Muscle of arm (tissue), 12 donors: Measurements from ENCODE around the gene MYT1. TPM values are rescaled to one million over a fixed set of nuclear protein-coding genes. Genes with fewer than 3 reads are reported as not detected.

ENCODE experiments used
- DNase-seq: peaks from one replicate; pipeline ENCODE4 v3.0.0-alpha.2; 2013
- polyA plus RNA-seq, 12 donors: library from polyadenylated mRNA; unstranded; fragments of 120-200 nt; gene quantifications; one replicate each; pipeline ENCODE4 v1.2.1, GENCODE V29; 2013; ENCODE audit not compliant: insufficient read length in 12 of 12

Gene MYT1
- polyA plus RNA-seq, 12 donors: 0.04 to 0.32 (median 0.11) TPM; not detected in 2

DNA sequence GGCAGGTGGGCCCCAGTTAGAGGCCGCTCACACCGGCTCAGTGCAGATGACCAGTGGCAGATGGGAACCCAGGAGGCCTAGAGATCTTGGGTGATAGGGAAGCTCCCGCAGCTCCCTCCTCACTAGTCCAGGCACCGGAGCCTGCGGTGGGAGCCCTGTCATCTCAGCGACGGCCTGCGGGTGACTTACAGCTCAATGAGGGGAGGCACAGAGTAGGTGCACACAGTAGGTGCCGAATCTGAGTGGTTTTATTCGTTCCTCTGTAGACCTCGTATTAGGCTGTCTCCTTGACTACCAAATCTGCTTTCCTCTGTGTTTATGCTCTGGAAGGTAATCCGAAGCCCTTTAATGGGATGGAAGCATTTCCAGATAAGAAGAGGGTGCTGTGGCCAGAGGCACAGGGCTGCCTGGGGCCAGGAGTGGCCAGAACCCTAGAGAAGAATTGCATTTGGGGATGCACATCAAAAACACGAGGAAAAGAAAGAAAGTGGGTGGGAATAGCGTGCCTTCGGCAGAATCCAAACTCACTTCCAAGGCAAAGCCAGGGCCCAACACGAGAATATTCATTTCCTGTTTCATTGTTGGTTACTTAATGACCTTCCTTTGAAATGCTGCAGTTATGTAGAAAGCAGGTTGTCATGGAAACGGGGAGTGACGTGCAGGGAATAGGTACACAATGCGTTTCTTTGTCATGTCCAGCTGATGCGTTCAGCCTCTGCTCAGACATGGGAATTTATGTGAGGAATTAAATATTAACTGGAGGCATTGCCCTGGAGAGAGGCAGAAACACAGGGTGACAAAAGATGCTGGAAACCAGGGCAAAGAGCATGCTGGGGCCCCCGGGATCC, 24.7 kb downstream of the MYT1 start:
- no peak for DNase-seq

DNA sequence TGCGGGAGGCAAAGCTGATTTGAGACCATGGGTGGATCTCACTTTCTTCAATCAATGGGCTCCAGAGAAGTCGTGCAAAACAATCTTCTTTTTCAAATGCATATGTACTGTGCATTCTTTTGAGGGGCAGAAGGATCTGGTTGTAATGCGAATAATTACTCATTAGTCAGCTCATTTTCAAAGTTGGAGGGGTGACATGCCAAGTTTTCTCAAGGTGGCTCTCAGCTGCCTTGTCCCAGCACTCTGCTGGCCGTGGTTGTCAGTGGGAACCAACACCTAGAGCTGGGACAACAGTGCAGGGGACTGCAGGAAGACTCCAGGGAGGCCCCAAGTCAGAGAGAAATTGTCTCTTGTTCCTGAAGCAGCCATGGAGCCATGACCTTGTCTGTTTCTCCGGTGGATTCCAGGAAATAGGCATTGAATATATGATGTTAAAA, 25.3 kb downstream of the MYT1 start:
- no peak for DNase-seq

DNA sequence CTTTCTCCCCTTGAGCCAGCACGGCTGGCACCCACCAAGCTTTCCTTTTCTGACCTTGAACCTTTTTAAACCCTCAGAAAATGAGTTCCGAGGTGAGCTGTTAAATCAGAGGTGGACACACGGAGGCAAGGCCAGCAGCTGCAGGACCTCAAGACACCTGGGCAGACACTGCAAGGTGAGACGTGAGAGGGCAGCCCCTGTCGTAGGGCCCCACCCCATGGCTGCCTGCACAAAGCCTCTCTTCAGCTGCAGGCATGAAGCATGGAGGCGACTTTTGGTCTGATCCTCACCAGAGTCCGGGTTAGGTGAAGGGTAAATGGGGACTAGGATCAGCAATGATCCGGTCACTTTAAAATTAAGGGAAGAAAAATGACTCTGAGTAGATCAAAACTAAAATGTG, 25.7 kb downstream of the MYT1 start:
- no peak for DNase-seq

DNA sequence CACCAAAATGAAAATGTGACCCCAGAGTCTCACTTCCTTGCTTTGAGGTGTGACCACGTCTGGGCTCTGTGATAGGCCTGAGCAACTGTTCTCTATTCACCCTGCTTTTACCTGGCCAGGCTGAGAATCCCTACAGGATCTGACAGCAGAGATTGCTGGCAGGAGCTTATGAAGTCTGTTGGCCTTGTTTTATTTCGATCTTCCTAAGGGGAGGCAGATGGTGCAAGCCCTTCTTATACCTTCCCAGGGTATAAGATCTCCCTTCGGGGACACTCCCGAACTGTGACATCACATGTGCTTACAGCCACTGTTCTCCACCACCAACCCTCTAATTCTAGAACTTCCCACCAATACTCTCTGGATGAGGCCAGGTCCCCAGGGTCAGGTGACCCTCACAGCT, 26.8 kb downstream of the MYT1 start:
- DNase-seq: no peak

DNA sequence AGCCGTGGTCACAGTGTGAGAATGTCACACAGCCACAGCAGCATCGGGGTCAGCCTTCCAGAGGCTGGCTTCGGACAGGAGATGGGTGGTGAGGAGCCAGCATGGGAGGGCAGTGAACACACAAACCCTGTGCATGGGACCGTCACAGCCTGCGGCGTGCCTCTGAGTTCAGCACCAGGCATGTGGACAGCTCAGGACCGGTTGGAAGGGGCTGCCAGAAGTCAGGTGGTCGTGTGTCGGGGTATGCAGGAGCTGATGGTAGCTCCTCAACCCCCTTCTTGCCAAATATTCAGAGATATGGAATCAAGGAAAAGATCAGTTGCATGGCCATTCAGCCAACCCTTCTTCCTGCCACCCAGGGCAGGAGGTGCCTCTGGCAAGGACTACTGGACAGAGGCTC, 28.2 kb downstream of the MYT1 start:
- DNase-seq: no peak

DNA sequence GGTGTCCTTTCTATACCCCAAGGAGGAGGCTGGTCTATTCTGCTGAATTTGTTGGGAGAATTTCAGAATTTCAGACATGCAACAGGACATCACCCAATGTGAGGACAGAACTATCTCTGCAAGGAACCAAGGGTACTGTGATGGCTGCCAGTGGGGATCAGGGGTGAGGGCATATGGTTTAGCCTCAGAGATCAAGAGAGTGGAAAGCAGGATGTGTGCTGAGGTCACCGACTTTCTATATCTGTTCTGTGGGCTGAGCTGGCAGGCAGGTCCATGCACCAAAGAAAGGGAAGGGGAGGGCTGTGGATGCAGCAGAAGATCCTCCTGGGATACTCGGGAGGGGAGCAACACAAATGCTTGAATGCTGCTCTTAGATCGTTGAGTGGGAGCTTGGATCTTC, 28.8 kb downstream of the MYT1 start:
- no peak for DNase-seq

DNA sequence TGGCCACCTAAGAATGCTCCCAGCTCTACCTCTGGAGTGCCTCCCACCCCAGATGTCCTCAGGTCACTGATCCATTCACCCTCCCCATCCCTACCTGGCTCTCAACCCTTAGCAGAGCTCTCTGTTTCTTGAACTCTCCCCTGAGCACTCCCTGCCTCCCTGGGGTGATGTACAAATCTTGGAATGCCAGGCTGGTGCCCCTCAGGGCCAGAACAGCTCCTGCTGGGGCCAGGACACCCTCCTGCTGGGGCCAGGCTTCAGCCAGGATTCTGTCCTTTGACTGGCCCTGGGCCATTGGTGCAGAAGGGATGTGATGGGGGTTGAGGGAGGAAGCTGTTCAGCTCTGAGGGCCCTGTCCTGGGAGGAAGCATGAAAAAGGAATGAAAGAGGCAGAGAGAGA, 30.0 kb downstream of the MYT1 start:
- no peak for DNase-seq

DNA sequence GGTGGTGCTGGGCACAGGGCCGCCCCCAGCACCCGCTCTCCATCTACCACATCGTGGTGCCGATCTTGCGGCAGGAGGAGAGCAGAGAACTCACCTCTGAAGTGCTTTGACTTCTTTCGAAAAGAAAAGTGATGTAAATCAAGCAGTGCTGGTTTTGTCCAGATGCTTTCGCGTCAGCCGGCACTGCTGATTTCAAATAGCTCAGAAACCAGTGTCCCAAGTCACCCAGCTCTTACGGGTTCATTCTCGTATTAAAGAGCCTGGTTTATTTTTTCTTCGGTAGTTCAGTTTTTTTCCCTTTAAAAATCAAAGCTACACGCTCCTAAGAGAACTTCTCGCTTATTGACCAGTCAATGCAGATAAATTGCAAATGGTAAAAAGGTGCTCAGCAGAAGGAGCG, 32.1 kb downstream of the MYT1 start:
- no peak for DNase-seq

DNA sequence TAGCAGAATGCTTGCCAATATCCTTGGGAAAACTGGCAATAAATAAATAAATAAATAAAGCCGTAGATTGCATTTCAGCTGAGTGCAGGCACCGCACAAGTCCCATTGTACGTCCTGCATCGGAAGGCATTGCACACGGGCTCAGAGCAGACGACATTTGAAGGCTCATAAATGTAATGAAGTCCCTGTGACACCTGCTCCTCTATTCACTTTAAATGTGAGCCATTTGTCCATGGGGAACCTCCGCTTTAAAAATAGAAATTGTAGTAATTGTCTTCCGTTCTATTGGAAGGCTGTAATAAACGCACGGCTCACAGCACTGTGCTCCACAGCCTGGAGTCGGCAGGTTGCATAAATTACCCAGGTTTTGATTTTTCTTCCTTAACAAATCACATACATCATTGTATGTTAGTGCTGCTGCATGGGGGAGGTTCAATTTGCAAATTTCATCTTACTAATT, 32.6 kb downstream of the MYT1 start:
- DNase-seq: no peak

DNA sequence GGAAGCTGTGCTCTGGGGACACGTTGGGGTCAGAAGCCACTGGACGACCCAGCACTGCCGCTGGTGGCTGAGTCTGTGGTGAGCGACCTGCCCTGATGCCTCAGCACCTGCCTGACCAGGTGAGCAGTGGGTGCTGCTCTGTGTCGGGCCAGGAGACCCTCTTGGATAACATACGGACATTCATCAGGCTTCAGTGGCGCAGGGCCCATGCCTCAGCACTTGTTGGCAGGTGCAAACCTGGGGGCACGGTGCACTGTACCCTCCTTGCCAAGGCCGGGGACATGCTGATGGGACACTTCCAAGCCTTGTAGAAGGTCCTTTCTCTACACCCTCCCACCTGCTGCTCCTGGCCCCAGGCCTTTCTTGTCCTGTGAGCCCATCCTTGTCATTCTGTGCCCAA, 34.1 kb downstream of the MYT1 start:
- DNase-seq: no peak

DNA sequence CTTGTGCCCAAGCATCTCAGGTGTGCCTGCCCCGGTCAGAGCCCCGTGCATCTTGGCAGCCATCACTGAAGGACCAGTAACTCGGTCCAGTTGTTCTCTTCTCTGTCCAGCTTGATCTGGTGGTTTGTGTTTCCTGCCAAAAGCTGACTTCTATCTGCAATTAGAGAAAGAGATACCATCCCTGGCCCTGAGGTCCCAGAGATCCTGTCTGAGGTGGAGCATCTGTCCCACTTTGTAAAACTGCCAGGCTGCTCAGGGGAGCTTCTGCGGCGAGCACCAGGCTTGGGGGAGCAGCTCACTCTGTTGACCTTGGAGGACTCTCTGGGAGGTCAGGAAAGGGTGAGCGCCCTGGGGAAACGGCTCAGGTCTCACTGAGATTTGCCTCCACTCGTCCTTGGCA, 35.1 kb downstream of the MYT1 start:
- DNase-seq: no peak

DNA sequence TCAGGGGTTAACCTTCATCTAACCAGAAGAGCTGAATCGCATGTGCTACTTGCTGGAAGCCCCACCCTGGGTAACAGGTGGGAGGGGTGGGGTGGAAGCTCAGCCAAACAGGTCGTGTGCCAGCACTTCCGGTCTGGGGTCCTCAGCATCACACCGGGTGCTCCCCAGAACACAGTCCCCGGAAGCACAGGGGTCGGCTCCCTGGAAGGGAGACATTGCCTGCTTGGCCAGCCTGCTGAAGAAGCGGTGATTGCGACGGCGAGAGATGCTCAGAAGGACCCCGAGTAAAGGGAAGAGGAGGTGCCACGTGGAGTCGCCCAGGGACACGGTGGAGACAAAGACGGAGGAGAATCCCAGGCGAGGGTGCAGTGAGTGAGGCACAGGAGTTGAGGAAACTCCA, 36.5 kb downstream of the MYT1 start:
- no peak for DNase-seq

DNA sequence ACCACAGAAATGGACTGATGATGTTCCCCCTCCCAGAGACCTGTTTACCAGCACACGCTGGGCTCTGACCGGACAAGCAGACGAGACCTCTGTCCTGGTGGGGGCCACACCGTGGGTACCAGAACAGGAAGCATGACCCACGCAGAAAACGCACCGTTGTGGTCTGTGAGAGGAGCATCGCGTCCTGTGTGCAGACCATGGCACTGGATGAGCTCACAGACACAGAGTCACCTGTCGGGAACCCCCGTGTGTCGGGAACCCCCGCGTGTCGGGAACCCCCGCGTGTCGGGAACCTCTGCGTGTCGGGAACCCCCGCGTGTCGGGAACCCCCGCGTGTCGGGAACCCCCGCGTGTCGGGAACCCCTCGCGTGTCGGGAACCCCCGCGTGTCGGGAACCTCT, 37.4 kb downstream of the MYT1 start:
- no peak for DNase-seq

DNA sequence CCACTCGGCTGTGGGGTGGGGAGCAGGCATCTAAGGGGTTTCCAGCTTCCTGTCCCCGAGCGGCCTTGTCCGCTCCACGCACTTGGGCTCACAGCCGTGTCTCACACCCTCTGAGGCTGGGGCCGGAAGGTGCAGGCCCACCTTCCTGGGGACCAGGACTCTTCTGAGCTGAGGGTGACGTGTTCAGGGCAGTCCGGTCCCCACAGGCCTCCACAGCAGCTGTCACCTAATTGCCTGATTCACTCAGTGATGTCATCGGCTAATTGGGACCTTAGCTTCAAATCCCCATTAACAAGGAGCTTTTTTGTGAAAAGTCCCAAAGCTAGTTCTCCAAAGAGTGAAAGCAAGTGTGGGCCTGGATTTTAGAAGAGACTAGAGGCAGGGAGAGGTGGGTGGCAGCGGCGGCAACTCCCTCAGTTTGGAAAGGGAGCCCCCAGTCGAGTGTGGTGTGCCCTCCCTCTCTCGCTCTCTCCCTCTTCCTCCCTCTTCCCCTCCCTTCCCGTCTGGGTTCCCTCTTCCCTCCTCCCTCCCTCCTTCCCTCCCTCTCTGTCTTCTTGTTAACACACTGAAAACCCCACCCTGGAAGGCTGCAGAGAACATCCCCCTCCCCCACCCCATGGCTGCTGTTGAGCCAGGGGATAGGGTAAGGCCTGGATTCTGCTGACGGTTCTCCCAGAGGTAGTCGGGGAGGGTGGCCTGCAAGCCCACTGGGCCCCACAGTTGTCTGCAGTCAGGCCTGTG, 39.0 kb downstream of the MYT1 start:
- DNase-seq: no peak

DNA sequence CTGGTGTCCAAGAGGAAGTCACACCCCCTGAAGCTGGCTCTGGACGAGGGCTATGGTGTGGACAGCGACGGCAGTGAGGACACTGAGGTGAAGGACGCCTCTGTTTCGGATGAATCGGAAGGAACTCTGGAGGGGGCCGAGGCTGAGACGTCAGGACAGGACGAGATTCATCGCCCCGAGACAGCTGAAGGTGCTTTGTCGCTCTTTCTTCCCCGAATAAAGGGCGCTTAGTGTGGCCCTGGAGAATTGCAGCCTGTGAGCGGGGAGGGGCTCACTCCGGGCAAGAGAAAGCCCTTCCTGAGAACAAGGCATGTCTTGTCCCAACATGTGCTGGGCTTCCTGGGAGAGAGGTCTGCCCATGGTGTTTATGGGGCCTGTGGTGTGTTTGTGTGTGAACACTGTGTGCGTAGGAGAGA, 41.4 kb downstream of the MYT1 start:
- no peak for DNase-seq

DNA sequence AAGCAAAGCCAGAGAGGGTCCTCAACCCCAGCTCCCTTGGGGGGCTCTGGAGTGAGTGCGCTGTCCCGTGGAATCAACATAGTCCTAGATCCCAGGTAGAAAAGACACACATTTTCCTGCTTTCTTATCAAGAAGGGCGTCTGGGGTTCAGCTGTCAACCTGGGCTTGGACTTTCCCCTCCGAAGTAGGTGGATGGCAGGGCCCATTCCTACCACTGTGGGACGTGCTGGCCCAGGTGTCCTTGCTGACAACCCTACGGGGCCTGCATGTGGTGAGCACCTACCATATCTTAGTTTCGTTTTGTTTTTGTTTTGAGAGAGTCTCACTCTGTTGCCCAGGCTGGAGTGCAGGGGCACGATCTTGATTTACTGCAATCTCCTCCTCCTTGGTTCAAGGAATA, 42.4 kb downstream of the MYT1 start:
- DNase-seq: no peak

DNA sequence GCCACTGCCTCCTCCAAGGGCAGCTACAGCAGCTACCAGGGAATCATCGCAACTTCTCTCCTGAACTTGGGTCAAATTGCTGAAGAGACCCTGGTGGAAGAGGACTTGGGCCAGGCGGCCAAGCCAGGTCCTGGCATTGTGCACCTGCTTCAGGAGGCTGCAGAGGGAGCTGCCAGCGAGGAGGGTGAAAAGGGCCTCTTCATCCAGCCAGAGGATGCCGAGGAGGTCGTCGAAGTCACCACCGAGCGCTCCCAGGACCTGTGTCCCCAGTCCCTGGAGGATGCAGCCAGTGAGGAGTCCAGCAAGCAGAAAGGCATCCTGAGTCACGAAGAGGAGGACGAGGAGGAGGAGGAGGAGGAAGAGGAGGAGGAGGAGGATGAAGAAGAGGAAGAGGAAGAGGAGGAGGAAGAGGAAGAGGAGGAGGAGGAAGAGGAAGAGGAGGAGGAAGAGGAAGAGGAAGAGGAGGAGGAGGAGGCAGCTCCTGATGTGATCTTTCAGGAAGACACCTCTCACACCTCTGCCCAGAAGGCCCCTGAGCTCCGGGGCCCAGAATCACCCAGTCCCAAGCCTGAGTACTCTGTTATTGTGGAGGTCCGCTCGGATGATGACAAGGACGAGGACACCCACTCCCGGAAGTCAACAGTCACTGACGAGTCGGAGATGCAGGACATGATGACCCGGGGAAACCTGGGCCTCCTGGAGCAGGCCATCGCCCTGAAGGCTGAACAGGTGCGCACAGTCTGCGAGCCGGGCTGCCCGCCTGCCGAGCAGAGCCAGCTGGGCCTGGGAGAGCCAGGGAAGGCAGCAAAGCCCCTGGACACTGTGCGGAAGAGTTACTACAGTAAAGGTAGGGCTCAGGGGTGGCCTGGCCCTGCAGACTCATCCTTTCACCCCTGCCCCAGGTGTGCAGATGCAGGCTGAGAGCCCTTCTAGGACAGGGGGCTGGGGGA, 43.7 kb downstream of the MYT1 start:
- DNase-seq: no peak

DNA sequence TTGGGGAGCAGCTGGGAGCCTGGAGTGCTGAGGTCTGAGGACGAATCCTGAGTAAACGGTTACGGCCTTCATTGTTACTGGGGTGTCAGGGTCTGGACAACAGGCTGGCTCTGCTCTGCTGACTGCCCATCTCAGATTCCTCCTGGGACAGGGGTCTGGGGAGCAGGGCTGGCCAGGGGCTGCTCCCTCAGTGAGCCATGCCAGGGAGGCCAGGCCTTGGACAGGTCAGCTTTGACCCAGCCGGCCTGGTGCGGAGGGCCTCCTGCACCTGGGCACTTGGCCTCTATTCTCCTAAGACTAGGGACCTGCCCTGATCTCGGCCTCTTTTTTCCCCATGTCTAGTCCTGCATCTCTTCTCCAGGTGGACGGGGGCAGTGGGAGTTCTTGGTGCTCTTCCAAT, 44.9 kb downstream of the MYT1 start:
- no peak for DNase-seq

DNA sequence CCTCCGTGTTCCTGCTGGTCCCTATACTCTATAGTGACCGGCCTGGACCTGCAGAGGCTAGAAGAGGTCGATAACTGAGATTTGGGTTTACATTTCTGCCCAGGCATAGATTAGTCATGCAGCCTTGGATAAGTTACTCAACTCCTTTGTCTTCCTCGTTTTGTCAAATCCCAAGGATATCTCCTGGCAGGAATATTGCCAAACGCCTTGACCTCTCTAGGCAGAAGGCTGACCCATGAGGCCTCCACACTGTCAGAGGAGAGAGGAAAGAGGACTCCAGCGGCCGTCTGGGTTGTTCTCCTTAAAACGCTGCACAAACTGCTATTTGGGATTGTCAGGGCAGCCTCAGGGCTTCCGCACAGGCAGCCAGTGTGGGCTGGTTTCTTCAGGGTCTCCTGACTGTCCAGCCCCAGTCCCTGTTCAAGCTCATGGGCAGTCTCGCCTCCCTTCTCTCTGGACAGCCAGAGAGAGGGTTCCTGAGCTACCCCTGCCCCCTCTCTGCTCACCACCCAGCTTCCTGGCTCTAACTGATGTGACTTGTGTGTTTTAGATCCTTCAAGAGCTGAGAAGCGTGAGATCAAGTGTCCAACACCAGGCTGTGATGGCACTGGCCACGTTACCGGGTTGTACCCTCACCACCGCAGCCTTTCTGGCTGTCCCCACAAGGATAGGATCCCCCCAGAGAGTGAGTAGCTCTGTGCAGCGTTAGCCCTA, 46.6 kb downstream of the MYT1 start:
- DNase-seq: no peak

DNA sequence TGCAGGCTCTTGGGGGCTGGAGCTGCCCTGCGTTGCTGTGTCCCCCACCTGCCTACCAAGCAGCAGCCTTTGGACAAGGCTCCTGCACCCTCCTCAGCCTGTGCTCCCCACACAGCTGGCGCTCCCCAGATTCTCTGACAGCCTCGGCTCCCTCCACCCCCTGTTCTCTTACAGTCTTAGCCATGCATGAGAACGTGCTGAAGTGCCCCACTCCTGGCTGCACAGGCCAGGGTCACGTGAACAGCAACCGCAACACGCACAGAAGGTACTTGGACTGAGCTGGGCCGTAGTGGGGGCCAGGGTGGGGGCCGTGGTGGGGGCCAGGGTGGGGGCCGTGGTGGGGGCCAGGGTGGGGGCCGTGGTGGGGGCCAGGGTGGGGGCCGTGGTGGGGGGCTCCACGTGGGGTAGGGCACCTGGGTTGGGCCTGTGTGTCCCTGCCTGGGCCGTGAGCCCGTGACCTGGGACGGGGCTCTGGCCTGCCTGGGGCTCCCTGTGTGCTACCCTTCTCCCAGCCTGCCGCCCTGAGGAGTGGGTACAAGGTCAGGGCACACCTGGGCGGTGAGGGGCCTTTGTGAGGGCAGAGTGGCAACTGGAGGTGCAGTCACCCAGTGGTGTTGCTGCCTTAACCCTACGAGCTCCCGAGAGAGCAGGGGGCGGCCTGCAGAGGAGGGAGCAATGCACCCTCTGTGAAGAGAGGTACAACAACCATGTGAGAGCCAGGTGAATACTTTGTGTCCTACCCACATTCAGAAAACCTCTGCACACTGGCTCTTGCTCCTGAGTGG, 47.8 kb downstream of the MYT1 start:
- DNase-seq: no peak

DNA sequence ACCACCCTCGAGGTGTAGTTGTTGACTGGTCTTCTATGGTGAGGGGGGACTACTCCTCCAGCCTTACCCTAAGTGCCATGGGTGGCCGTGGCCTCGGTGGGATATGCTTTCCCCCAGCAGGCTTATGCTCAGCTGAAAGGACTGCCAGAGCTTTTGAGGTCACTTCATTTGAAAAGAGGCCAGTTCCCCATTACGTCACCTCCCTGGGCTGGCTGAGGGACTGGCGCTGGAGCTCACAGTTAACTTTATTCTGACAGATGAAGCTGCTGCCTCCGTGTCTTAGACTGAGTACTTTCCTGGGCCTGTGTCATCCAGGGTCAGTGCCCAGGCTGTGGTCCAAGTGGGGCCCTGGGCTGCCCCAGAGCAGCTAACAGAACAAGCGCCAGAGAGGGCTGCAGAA, 48.5 kb downstream of the MYT1 start:
- peak; percentile 79 for DNase-seq
